Amniotic stem cell (primary cell): ENCODE measurements around the gene MBD6.
A peak's percentile ranks its signal among the peaks of the same experiment; 100 is the strongest.

Experiments
- DNase-seq: peaks from one replicate; lab custom pipeline; 2025; lab: John Stamatoyannopoulos, UW

The MBD6 gene, protein sequence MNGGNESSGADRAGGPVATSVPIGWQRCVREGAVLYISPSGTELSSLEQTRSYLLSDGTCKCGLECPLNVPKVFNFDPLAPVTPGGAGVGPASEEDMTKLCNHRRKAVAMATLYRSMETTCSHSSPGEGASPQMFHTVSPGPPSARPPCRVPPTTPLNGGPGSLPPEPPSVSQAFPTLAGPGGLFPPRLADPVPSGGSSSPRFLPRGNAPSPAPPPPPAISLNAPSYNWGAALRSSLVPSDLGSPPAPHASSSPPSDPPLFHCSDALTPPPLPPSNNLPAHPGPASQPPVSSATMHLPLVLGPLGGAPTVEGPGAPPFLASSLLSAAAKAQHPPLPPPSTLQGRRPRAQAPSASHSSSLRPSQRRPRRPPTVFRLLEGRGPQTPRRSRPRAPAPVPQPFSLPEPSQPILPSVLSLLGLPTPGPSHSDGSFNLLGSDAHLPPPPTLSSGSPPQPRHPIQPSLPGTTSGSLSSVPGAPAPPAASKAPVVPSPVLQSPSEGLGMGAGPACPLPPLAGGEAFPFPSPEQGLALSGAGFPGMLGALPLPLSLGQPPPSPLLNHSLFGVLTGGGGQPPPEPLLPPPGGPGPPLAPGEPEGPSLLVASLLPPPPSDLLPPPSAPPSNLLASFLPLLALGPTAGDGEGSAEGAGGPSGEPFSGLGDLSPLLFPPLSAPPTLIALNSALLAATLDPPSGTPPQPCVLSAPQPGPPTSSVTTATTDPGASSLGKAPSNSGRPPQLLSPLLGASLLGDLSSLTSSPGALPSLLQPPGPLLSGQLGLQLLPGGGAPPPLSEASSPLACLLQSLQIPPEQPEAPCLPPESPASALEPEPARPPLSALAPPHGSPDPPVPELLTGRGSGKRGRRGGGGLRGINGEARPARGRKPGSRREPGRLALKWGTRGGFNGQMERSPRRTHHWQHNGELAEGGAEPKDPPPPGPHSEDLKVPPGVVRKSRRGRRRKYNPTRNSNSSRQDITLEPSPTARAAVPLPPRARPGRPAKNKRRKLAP

GRCh38 chr12:57522011-57522886 is at the start of gene MBD6:
TSS of gene MBD6 (plus strand) at chr12:57522824. CDS start at chr12:57524304, 1,480 bp downstream.
- DNase-seq = peak; percentile 58

DNA sequence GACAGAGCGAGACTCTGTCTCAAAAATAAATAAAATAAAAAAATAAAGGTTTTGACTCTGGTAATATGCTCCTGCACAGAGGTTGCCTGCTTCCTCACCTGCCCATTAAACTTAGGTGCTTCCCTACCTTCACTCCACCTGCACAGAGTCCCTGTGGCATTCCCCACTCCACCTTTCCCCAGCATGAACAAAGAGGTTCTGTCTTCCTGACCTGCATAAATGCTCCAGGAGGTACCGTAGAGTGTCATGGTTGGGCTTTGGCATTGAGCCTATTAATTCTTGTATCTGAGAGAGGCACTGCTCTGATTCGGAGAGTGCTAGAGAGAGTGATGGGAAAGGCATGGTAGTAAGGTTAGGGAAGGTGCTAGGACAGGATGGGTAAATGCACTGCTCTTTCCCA is 49.2 kb upstream of the MBD6 start:
- DNase-seq = no peak

- DNase-seq = no peak
Measured at GRCh38 chr12:57473886-57474285, 48.7 kb upstream of the MBD6 start.

GRCh38 chr12:57474430-57474829 is 48.2 kb upstream of the MBD6 start:
- no peak for DNase-seq

- no peak for DNase-seq
Measured at GRCh38 chr12:57474862-57475261, 47.8 kb upstream of the MBD6 start.

GRCh38 chr12:57475271-57476161 is 47.1 kb upstream of the MBD6 start:
- DNase-seq = no peak

DNA sequence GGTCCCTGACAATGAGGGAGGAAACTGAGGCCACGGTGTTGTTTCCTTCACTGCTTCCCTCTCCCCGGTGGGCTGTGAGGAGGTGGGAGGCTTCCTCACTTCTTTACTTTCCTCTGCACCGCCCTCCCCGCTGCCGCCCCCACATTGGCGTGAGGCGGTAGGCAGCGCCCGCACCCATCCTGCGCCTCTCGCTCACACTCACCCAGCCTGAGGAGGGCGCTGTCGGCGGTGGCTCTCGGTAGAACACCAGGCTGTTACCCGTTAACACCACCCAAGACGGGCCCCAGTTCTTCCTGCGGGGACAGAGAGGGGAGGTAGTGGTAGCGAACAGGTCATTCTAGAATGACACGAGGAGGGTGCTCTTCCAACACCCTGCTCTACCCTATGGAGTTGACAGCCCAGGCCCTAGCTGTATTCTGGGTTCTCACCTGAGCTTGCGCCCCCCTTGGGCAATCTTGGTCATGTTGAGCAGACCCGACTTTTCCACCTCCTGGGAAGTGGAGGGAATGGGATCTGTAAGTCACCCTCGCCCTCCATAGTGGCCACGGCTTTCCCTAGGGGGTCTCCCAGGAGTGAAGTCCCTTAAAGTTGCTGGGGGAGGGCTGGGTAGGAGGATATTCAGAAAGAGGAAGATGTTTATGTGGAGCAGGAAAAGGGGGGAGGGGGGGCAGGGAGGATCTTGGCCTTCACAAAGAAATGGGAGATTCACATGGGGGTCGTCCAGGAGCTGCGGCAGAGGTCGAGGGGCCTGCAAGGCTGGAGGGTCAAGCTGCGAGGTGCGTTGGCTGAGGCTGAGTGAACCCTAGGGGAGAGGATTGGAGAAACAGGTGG is 46.2 kb upstream of the MBD6 start:
- no peak for DNase-seq

GRCh38 chr12:57476993-57477709 is 45.5 kb upstream of the MBD6 start:
- no peak for DNase-seq

DNA sequence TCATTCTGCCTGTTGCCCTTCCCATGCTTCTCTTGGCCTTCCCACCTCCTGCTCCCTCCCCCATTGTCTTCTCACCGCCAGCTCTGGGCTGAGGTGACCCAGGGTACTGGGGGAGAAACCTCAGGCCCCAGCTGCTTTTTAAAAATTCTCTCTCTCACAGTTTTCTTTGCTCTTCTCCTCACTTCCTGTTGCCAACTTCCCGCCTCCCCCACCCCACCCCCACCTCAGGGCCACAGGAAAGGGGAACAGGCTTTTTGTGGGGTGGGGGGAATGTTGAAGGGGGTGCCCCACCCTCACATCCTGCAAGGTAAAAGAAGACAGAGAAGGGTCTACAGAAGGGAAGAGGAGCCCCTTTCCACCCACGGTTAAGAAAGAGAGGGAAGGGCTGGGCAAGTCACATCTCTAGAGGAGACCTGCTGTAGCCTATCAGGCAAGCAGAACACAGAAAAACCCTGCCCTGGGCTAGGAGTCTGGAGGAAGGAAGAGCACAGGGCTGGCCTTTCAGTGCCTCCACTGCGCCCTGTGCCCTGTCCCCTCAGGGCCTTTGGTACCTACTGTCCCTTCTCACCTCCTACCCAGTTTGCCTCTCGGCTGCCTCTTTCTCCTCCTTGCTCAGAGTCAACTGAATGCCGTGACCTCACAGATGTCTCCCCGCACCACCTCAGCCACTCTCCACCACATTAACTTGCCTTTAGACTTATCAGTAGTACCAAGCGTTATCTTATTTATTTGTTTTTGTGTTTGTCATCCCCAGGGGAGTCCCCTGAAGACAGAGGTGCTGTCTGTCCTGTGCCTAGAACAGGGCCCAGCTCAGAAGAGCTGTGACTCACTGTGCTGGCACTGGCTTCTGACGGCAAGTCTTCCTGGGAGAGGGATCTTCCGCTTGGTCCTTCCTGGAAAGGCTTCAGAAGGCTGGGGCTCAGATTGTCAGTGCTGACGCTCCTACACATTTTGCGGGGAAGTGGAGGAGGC is 44.6 kb upstream of the MBD6 start:
- no peak for DNase-seq

- DNase-seq = no peak
Measured at GRCh38 chr12:57479043-57479375, 43.6 kb upstream of the MBD6 start.

DNA sequence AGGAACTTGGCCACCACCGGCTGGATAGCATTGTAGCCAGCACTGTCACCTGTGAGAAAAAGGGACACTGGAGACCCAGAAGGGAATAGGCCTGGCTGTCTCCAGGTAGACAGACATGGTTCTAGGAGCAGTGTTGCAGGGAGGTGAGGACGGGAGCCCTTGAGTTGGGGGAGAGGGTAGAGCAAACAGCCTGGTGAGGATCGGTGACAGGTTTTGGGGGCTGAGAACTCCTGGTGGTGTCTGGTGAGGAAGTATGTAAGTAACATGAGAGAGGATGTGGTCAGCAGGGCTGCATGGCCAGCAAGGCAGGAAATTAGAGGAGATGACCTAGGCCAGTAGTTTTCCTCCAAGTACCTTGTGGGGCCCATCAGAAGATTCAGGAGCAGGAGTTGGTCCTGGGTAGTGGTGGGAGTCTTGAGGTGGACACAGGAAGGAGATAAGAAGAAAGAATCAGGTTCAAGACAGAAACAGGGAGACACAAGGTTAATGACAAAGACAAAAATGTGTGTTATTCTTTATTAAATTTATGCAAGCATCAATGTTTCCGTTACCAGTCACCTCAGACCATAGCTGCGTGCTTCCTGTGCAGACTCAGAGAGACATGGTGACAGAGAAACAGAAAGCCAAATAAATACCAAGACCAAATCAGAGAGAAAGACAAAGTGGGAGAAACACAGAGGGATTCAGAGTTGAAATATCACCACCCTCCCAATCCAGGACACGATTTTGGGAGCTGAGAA is 43.1 kb upstream of the MBD6 start, which contains the start of gene ARHGAP9:
TSS of gene ARHGAP9 (minus strand) at position 491 of the 740 bp plus-strand sequence. CDS start at position 31, 460 bp downstream.
- DNase-seq = no peak

- DNase-seq = no peak
Measured at GRCh38 chr12:57481671-57482070, 41.0 kb upstream of the MBD6 start.

- DNase-seq = no peak
Measured at GRCh38 chr12:57483466-57483865, 39.2 kb upstream of the MBD6 start.

- no peak for DNase-seq
Measured at GRCh38 chr12:57485695-57486094, 36.9 kb upstream of the MBD6 start.

DNA sequence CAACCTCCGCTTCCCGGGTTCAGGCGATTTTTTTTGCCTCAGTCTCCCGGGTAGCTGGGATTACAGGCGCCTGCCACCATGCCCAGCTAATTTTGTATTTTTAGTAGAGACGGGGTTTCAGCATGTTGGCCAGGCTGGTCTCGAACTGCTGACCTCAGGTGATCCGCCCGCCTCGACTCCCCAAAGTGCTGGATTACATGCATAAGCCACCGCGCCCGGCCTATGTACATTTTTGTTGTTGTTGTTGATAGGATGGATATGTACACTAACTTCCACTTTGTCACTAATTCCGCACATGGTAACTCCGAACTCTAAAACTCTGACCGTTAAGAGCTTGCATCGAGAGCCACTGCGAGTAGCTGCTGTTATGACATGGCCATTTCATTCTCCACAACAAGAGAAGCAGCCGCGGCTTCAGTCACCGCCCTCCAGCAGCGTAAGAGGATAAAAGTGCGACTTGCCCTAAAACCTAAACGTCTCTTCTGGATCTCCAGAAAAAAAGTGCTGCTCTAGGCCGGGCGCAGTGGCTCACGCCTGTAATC is 35.5 kb upstream of the MBD6 start:
- DNase-seq = no peak

- DNase-seq = peak; percentile 97
Measured at GRCh38 chr12:57487597-57488401, 34.8 kb upstream of the MBD6 start, which contains the start of gene MARS1. TSS of gene MARS1 (plus strand) at chr12:57488068. CDS start at chr12:57488091, 23 bp downstream.
